ENCODE data around the gene GALNT12.
A peak's percentile ranks its signal among the peaks of the same experiment; 100 is the strongest.

Gene GALNT12

GRCh38 chr9:98807070-98807813 lies at the start of gene GALNT12:
Gene GALNT12 (plus strand): TSS chr9:98807670. CDS start chr9:98807699, 29 bp downstream.
- no peak for DNase-seq (ENCODE audit: low read depth, low spot score)

GRCh38 chr9:98760231-98760630 lies 47.2 kb upstream of the GALNT12 start:
- no peak for DNase-seq (ENCODE audit: low read depth, low spot score)

- no peak for DNase-seq (ENCODE audit: low read depth, low spot score)
Observed at GRCh38 chr9:98763986-98764745, 43.3 kb upstream of the GALNT12 start.

GRCh38 chr9:98765256-98765655 lies 42.2 kb upstream of the GALNT12 start:
- DNase-seq (ENCODE audit: low read depth, low spot score): no peak

GRCh38 chr9:98766586-98766985 lies 40.9 kb upstream of the GALNT12 start:
- DNase-seq (ENCODE audit: low read depth, low spot score): no peak

GRCh38 chr9:98767196-98767595 lies 40.3 kb upstream of the GALNT12 start:
- DNase-seq (ENCODE audit: low read depth, low spot score): no peak

- DNase-seq (ENCODE audit: low read depth, low spot score): no peak
Observed at GRCh38 chr9:98767915-98768314, 39.6 kb upstream of the GALNT12 start.

- DNase-seq (ENCODE audit: low read depth, low spot score): no peak
Observed at GRCh38 chr9:98768344-98768743, 39.1 kb upstream of the GALNT12 start.

- DNase-seq (ENCODE audit: low read depth, low spot score): no peak
Observed at GRCh38 chr9:98770717-98771116, 36.8 kb upstream of the GALNT12 start.

GRCh38 chr9:98771209-98771874 lies 36.1 kb upstream of the GALNT12 start:
- DNase-seq (ENCODE audit: low read depth, low spot score): no peak

GRCh38 chr9:98772364-98773155 lies 34.9 kb upstream of the GALNT12 start:
- no peak for DNase-seq (ENCODE audit: low read depth, low spot score)

GRCh38 chr9:98773721-98774120 lies 33.7 kb upstream of the GALNT12 start:
- DNase-seq (ENCODE audit: low read depth, low spot score): no peak

GRCh38 chr9:98774746-98775145 lies 32.7 kb upstream of the GALNT12 start:
- no peak for DNase-seq (ENCODE audit: low read depth, low spot score)

GRCh38 chr9:98775831-98776441 lies 31.5 kb upstream of the GALNT12 start:
- DNase-seq (ENCODE audit: low read depth, low spot score): peak; percentile 24

- DNase-seq (ENCODE audit: low read depth, low spot score): no peak
Observed at GRCh38 chr9:98777618-98778017, 29.9 kb upstream of the GALNT12 start.

- no peak for DNase-seq (ENCODE audit: low read depth, low spot score)
Observed at GRCh38 chr9:98778251-98778650, 29.2 kb upstream of the GALNT12 start.

GRCh38 chr9:98778711-98779530 lies 28.5 kb upstream of the GALNT12 start:
- DNase-seq (ENCODE audit: low read depth, low spot score): peak; percentile 41

- DNase-seq (ENCODE audit: low read depth, low spot score): no peak
Observed at GRCh38 chr9:98780059-98780749, 27.3 kb upstream of the GALNT12 start.

GRCh38 chr9:98781588-98782383 lies 25.7 kb upstream of the GALNT12 start:
- DNase-seq (ENCODE audit: low read depth, low spot score): no peak
